Measurements from ENCODE around the gene ABCA12. TPM values are rescaled to one million over a fixed set of nuclear protein-coding genes. Genes with fewer than 3 reads are reported as not detected.
"Not testable (repeated sequence)": the region's sequence is repeated elsewhere in the genome, so short reads cannot be mapped to it uniquely, and the experiment has no call there.

The ABCA12 gene
- polyA plus RNA-seq (2013, experiment 1 of 2): not detected
- 0.06 TPM for polyA plus RNA-seq (2013, experiment 2 of 2)

GRCh38 chr2:215138479-215138878 lies at the start of gene ABCA12:
ABCA12 (minus strand) TSS chr2:215138626; CDS start chr2:215138208, 418 bp downstream.
- no peaks in the 10 kb centered on the region for H3K4me1 ChIP-seq (ENCODE audit: insufficient read depth, low read length)
- 92% methylated on average over 2 of the region's 2 CpGs for WGBS
- no peak within 1 kb of the TSS for H3K4me3 ChIP-seq (ENCODE audit: low read length)
- no peak within 1 kb of the TSS; the same call in 1 of the 2 replicates for H3K27ac ChIP-seq (ENCODE audit: low read depth, low read length)
- no peak within 1 kb of the TSS for H3K9ac ChIP-seq (ENCODE audit: low read depth, low read length)
- H3K36me3 ChIP-seq (ENCODE audit: insufficient read depth, low read length): no peaks in the 10 kb centered on the region
- no peaks in the 10 kb centered on the region for H3K27me3 ChIP-seq (ENCODE audit: insufficient read depth, low read length)
- H3K9me3 ChIP-seq (ENCODE audit: insufficient read depth, low read depth, low read length): no peaks in the 10 kb centered on the region

GRCh38 chr2:215188078-215188477 lies 49.7 kb upstream of the ABCA12 start:
- H3K9ac ChIP-seq (ENCODE audit: low read depth, low read length): no peak overlapping the region
- no peak overlapping the region for H3K27ac ChIP-seq (ENCODE audit: low read depth, low read length)
- no peaks in the 10 kb centered on the region for H3K9me3 ChIP-seq (ENCODE audit: insufficient read depth, low read depth, low read length)
- no peaks in the 10 kb centered on the region for H3K27me3 ChIP-seq (ENCODE audit: insufficient read depth, low read length)
- H3K4me3 ChIP-seq (ENCODE audit: low read length): no peak overlapping the region
- no peaks in the 10 kb centered on the region for H3K36me3 ChIP-seq (ENCODE audit: insufficient read depth, low read length)
- no peaks in the 10 kb centered on the region for H3K4me1 ChIP-seq (ENCODE audit: insufficient read depth, low read length)

DNA sequence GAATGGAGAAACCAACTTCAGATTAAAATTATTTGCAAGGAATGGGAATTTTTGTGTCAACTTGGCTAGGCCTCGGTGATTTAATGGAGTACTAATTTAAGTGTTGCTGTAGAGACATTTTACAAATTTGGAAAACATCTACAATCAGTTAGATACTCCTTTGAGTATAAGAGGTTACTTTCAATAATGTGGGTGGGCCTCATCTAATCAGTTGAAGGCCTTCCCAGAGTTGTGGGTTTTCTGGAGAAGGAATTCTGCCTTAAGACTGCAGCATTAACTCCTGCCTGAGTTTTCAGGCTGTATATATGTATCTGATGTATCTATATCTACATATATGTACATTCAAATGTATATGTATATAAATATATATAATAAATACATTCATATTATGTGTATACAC lies 47.6 kb upstream of the ABCA12 start:
- Histone ChIP-seq H3K27me3 (ENCODE audit: insufficient read depth, low read length) (no peaks in the 10 kb centered on the region), H3K36me3 (ENCODE audit: insufficient read depth, low read length) (no peaks in the 10 kb centered on the region), H3K27ac (ENCODE audit: low read depth, low read length) (no peak overlapping the region), H3K9me3 (ENCODE audit: insufficient read depth, low read depth, low read length) (no peaks in the 10 kb centered on the region), H3K4me1 (ENCODE audit: insufficient read depth, low read length) (no peaks in the 10 kb centered on the region), H3K9ac (ENCODE audit: low read depth, low read length) (no peak overlapping the region), H3K4me3 (ENCODE audit: low read length) (no peak overlapping the region)
- WGBS: 89% methylated on average over 1 of the region's 1 CpG

DNA sequence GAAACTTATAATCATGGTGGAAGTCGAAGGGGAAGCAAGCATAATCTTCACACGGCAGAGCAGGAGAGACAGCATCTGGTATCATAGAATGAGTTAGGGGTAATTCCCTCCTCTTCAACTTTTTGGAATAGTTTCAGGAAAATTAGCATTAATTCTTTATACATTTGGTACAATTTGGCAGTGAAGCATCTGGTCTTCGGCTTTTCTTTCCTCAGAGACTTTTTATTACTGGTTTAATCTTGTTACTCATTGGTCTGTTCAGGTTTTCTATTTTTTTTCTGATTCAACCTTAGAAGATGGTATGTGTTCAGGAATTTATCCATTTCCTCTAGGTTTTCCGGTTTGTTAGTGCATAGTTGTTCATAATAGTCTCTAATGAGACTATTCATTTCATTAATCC lies 39.7 kb upstream of the ABCA12 start:
- Histone ChIP-seq H3K27me3 (ENCODE audit: insufficient read depth, low read length) (no peaks in the 10 kb centered on the region), H3K4me3 (ENCODE audit: low read length) (no peak overlapping the region), H3K27ac (ENCODE audit: low read depth, low read length) (no peak overlapping the region), H3K36me3 (ENCODE audit: insufficient read depth, low read length) (no peaks in the 10 kb centered on the region), H3K4me1 (ENCODE audit: insufficient read depth, low read length) (no peaks in the 10 kb centered on the region), H3K9me3 (ENCODE audit: insufficient read depth, low read depth, low read length) (no peaks in the 10 kb centered on the region), H3K9ac (ENCODE audit: low read depth, low read length) (no peak overlapping the region)
- 92% methylated on average over 3 of the region's 4 CpGs for WGBS

DNA sequence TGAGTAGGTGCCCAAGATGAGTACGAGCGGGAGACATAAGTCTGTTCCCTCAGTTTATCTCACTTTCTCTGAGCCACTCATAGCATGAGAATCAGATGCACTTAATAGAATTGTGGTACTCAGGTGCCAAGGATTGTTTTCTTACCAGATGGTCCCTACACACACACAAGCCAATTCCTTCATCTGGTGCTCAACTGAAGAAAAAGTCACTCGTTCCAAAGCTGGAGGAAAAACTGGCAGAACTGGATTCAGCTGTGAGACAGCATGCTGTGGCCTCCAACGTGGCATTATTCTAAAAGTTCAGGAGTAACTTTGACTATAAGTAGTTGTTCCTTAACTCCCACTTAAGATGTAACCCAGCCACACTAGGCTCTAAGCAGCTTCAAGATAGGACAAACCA lies 33.4 kb upstream of the ABCA12 start:
- no peaks in the 10 kb centered on the region for H3K9me3 ChIP-seq (ENCODE audit: insufficient read depth, low read depth, low read length)
- no peaks in the 10 kb centered on the region for H3K27me3 ChIP-seq (ENCODE audit: insufficient read depth, low read length)
- H3K27ac ChIP-seq (ENCODE audit: low read depth, low read length): no peak overlapping the region
- no peaks in the 10 kb centered on the region for H3K4me1 ChIP-seq (ENCODE audit: insufficient read depth, low read length)
- no peak overlapping the region for H3K9ac ChIP-seq (ENCODE audit: low read depth, low read length)
- no peak overlapping the region for H3K4me3 ChIP-seq (ENCODE audit: low read length)
- no peaks in the 10 kb centered on the region for H3K36me3 ChIP-seq (ENCODE audit: insufficient read depth, low read length)
- 90% methylated on average over 4 of the region's 4 CpGs for WGBS

- no peak overlapping the region for H3K27ac ChIP-seq (ENCODE audit: low read depth, low read length)
- no peaks in the 10 kb centered on the region for H3K4me1 ChIP-seq (ENCODE audit: insufficient read depth, low read length)
- 89% methylated on average over 2 of the region's 3 CpGs for WGBS
- no peaks in the 10 kb centered on the region for H3K36me3 ChIP-seq (ENCODE audit: insufficient read depth, low read length)
- no peaks in the 10 kb centered on the region for H3K9me3 ChIP-seq (ENCODE audit: insufficient read depth, low read depth, low read length)
- H3K4me3 ChIP-seq (ENCODE audit: low read length): no peak overlapping the region
- H3K27me3 ChIP-seq (ENCODE audit: insufficient read depth, low read length): no peaks in the 10 kb centered on the region
- H3K9ac ChIP-seq (ENCODE audit: low read depth, low read length): no peak overlapping the region
These were observed 32.7 kb upstream of the ABCA12 start for GRCh38 chr2:215171151-215171550.

GRCh38 chr2:215166505-215166904 lies 28.1 kb upstream of the ABCA12 start:
- not testable (repeated sequence) for H3K4me3 ChIP-seq (ENCODE audit: low read length); H3K36me3 ChIP-seq (ENCODE audit: insufficient read depth, low read length); H3K27me3 ChIP-seq (ENCODE audit: insufficient read depth, low read length); H3K9me3 ChIP-seq (ENCODE audit: insufficient read depth, low read depth, low read length); H3K27ac ChIP-seq (ENCODE audit: low read depth, low read length); H3K9ac ChIP-seq (ENCODE audit: low read depth, low read length); H3K4me1 ChIP-seq (ENCODE audit: insufficient read depth, low read length)
- WGBS: 98% methylated on average over 2 of the region's 2 CpGs

- H3K27me3 ChIP-seq (ENCODE audit: insufficient read depth, low read length); H3K4me1 ChIP-seq (ENCODE audit: insufficient read depth, low read length): not testable (repeated sequence)
- WGBS: 97% methylated on average over 31 of the region's 31 CpGs
These were observed 24.9 kb upstream of the ABCA12 start for GRCh38 chr2:215163319-215163718.

GRCh38 chr2:215161301-215161829 lies 22.9 kb upstream of the ABCA12 start:
- no peaks in the 10 kb centered on the region for H3K27me3 ChIP-seq (ENCODE audit: insufficient read depth, low read length)
- H3K4me1 ChIP-seq (ENCODE audit: insufficient read depth, low read length): no peaks in the 10 kb centered on the region
- H3K9me3 ChIP-seq (ENCODE audit: insufficient read depth, low read depth, low read length): no peaks in the 10 kb centered on the region
- H3K4me3 ChIP-seq (ENCODE audit: low read length): no peak overlapping the region
- no peak overlapping the region for H3K27ac ChIP-seq (ENCODE audit: low read depth, low read length)
- 87% methylated on average over 8 of the region's 8 CpGs for WGBS
- H3K9ac ChIP-seq (ENCODE audit: low read depth, low read length): no peak overlapping the region
- no peaks in the 10 kb centered on the region for H3K36me3 ChIP-seq (ENCODE audit: insufficient read depth, low read length)

More at GRCh38 chr2:215163319-215163718, 24.9 kb upstream of the ABCA12 start:
- not testable (repeated sequence) for H3K27ac ChIP-seq (ENCODE audit: low read depth, low read length); H3K4me3 ChIP-seq (ENCODE audit: low read length); H3K36me3 ChIP-seq (ENCODE audit: insufficient read depth, low read length); H3K9me3 ChIP-seq (ENCODE audit: insufficient read depth, low read depth, low read length); H3K9ac ChIP-seq (ENCODE audit: low read depth, low read length)

- 100% methylated on average over 1 of the region's 1 CpG for WGBS
- H3K4me1 ChIP-seq (ENCODE audit: insufficient read depth, low read length): no peaks in the 10 kb centered on the region
These were observed 21.7 kb upstream of the ABCA12 start for GRCh38 chr2:215160081-215160480.

GRCh38 chr2:215156453-215156852 lies 18.0 kb upstream of the ABCA12 start:
- Histone ChIP-seq H3K4me1 (ENCODE audit: insufficient read depth, low read length) (no peaks in the 10 kb centered on the region), H3K27ac (ENCODE audit: low read depth, low read length) (no peak overlapping the region), H3K27me3 (ENCODE audit: insufficient read depth, low read length) (no peaks in the 10 kb centered on the region), H3K9ac (ENCODE audit: low read depth, low read length) (no peak overlapping the region), H3K9me3 (ENCODE audit: insufficient read depth, low read depth, low read length) (no peaks in the 10 kb centered on the region), H3K4me3 (ENCODE audit: low read length) (no peak overlapping the region), H3K36me3 (ENCODE audit: insufficient read depth, low read length) (no peaks in the 10 kb centered on the region)
- WGBS: no CpG with 5 or more reads among the region's 2 CpGs

More at GRCh38 chr2:215160081-215160480, 21.7 kb upstream of the ABCA12 start:
- H3K9ac ChIP-seq (ENCODE audit: low read depth, low read length): no peak overlapping the region
- H3K4me3 ChIP-seq (ENCODE audit: low read length): no peak overlapping the region
- no peaks in the 10 kb centered on the region for H3K27me3 ChIP-seq (ENCODE audit: insufficient read depth, low read length)
- H3K9me3 ChIP-seq (ENCODE audit: insufficient read depth, low read depth, low read length): no peaks in the 10 kb centered on the region
- H3K36me3 ChIP-seq (ENCODE audit: insufficient read depth, low read length): no peaks in the 10 kb centered on the region
- no peak overlapping the region for H3K27ac ChIP-seq (ENCODE audit: low read depth, low read length)

DNA sequence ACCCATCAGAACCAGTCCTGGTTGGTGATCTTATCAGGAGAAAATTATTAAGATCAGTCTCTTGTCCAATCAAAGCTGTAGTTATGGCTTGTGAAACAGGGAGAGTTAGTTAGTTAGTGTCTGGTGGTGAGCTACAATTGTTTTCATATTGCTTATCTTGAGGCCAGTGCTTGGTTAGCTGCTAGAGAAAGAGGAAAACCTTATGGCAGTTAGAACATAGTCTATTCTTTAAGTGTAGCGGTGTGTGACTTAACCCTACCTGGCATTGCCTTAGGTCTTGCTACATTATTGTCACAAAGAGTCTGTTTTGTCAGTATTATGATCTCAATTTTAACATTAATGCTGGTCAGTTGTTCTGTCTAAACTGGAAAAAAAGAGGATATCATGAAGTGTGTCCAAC lies 11.5 kb upstream of the ABCA12 start:
- H3K36me3 ChIP-seq (ENCODE audit: insufficient read depth, low read length): no peaks in the 10 kb centered on the region
- H3K4me1 ChIP-seq (ENCODE audit: insufficient read depth, low read length): no peaks in the 10 kb centered on the region
- no peak overlapping the region for H3K4me3 ChIP-seq (ENCODE audit: low read length)
- 93% methylated on average over 1 of the region's 1 CpG for WGBS
- no peak overlapping the region for H3K9ac ChIP-seq (ENCODE audit: low read depth, low read length)
- no peaks in the 10 kb centered on the region for H3K27me3 ChIP-seq (ENCODE audit: insufficient read depth, low read length)
- no peaks in the 10 kb centered on the region for H3K9me3 ChIP-seq (ENCODE audit: insufficient read depth, low read depth, low read length)
- no peak overlapping the region for H3K27ac ChIP-seq (ENCODE audit: low read depth, low read length)
